Thymus (tissue), 11 donors: ENCODE measurements around the gene HSD17B3. TPM values are rescaled to one million over a fixed set of nuclear protein-coding genes. Genes with fewer than 3 reads are reported as not detected.
"Not testable (repeated sequence)": the region's sequence is repeated elsewhere in the genome, so short reads cannot be mapped to it uniquely, and the experiment has no call there.

Source experiments
- DNase-seq, 9 donors: peaks; one replicate each; pipeline ENCODE4 v3.0.0-alpha.2; 2013; ENCODE audit warnings: low spot score in 9 of 9, low read depth in 6 of 9, missing footprints in 1 of 9
- H3K27ac ChIP-seq, 2 donors: one replicate each; pipeline ENCODE4 v1.5.1; 2013; ENCODE audit warnings: control low read depth in 1 of 2, low read depth in 1 of 2, low read length in 1 of 2, mild to moderate bottlenecking in 1 of 2, moderate library complexity in 1 of 2
- H3K27me3 ChIP-seq, 2 donors: one replicate each; pipeline ENCODE4 v1.5.1; 2013; ENCODE audit warnings: low read length in 1 of 2; ENCODE audit not compliant: control insufficient read depth in 2 of 2, insufficient read depth in 1 of 2
- H3K36me3 ChIP-seq, 2 donors: one replicate each; pipeline ENCODE4 v1.5.1; 2013; ENCODE audit warnings: low read length in 1 of 2, mild to moderate bottlenecking in 1 of 2, moderate library complexity in 1 of 2; ENCODE audit not compliant: control insufficient read depth in 2 of 2, insufficient read depth in 2 of 2
- H3K4me1 ChIP-seq, 2 donors: one replicate each; pipeline ENCODE4 v1.5.1; 2013; ENCODE audit warnings: low read length in 2 of 2; ENCODE audit not compliant: control insufficient read depth in 2 of 2, insufficient read depth in 2 of 2
- H3K4me3 ChIP-seq, 2 donors: one replicate each; pipeline ENCODE4 v1.5.1; 2013; ENCODE audit warnings: low read length in 2 of 2, control low read depth in 1 of 2, mild to moderate bottlenecking in 1 of 2
- H3K9me3 ChIP-seq, 2 donors: one replicate each; pipeline ENCODE4 v1.5.1; 2013; ENCODE audit warnings: low read length in 1 of 2, mild to moderate bottlenecking in 1 of 2; ENCODE audit not compliant: control insufficient read depth in 2 of 2, insufficient read depth in 1 of 2
- WGBS: extraction: QIAGEN DNeasy Blood & Tissue Kit; methylation state at CpG from one replicate; pipeline ENCODE4 v1.1.7; 2013; 5-methylcytosine and 5-hydroxymethylcytosine counted together
- polyA plus RNA-seq: library from polyadenylated mRNA; stranded (reverse); fragments of 200-250 nt; gene quantifications from one replicate; pipeline ENCODE4 v1.2.3, GENCODE V29; 2013
- total RNA-seq: library from RNA; stranded (reverse); fragments of 120-200 nt; gene quantifications from one replicate; pipeline ENCODE4 v1.2.4, GENCODE V29; 2013
- donor health status: healthy.

The HSD17B3 gene
- total and polyA plus RNA-seq, 2 donors: 0.28 to 8.4 TPM

DNA sequence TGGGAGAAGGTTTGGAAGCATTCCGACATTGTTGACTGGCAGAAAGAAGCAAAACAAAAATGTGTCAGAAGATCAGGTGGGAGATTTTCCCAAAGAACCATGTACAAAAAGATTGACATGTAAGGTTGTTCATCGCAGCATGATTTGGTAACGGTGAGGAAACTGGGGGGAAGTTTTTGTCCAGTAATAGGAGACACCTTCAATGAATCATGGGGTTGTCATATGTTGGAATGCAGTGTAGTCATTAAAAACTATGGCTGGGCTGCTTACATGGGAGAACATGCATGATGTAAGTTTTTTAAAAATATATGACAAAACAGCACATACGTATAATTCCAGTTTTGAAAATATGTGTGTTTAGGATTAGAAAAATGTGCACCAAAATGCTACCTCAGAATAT, 50.5 kb downstream of the HSD17B3 start:
- no peak for DNase-seq
- WGBS: 97% methylated on average over 4 of the region's 4 CpGs

DNA sequence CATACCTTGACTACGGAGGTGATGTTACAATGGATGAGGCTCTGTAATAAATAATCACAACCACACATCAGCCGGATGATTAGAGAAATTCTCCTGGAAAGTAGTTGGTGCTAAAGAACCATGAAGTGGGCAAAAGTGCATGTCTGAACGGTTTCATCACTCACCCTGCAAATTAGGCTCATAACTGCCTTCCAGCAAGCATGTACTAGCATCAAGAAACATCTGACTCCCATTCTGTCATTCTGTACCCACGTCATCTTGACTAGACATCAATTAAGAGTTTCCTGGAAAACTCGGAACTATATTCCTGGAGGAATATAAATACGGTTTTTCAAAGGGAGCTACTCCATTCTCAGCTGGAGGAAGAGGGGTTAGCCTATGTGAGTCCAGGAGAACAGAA, 52.2 kb downstream of the HSD17B3 start:
- peaks cover 0 to 4% of the 10 kb centered on the region in 2 donors for H3K27me3 ChIP-seq
- no peak overlapping the region for H3K4me3 ChIP-seq
- H3K4me1 ChIP-seq: no peaks in the 10 kb centered on the region
- H3K36me3 ChIP-seq: no peaks in the 10 kb centered on the region
- no peak overlapping the region for H3K27ac ChIP-seq
- no peak for DNase-seq
- WGBS: 91% methylated on average over 6 of the region's 6 CpGs
- H3K9me3 ChIP-seq: no peaks in the 10 kb centered on the region

More for the DNA sequence above, 50.5 kb downstream of the HSD17B3 start:
- no peaks in the 10 kb centered on the region for H3K9me3 ChIP-seq
- no peak overlapping the region for H3K4me3 ChIP-seq
- no peaks in the 10 kb centered on the region for H3K4me1 ChIP-seq
- H3K36me3 ChIP-seq: no peaks in the 10 kb centered on the region
- H3K27ac ChIP-seq: no peak overlapping the region
- peaks cover 0 to 2% of the 10 kb centered on the region in 2 donors for H3K27me3 ChIP-seq

DNA sequence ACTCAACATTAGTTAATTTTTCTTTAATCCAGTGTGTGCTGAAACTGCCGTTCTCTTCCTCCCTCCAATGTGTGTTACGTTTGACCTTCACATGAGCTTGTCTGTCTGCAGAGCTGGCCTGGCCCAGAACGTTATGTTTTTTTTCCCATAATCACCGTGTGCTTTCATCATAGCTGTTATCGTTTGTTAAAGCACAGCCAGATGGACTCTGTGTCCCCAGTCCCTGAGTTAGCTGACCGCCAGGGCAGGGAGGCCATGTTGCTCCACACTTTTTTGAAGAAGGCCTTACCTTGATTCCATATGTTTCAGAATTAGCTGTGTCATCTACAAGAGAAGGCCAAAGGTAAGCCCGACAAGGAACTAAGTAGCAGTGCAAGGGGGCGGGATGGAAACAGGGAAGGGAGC, 55.7 kb downstream of the HSD17B3 start:
- no peak for DNase-seq
- peaks cover 0 to 18% of the 10 kb centered on the region in 2 donors for H3K27me3 ChIP-seq
- no peaks in the 10 kb centered on the region for H3K4me1 ChIP-seq
- no peak overlapping the region for H3K4me3 ChIP-seq
- no peaks in the 10 kb centered on the region for H3K36me3 ChIP-seq
- 95% methylated on average over 8 of the region's 8 CpGs for WGBS
- H3K27ac ChIP-seq: no peak overlapping the region
- H3K9me3 ChIP-seq: no peaks in the 10 kb centered on the region

DNA sequence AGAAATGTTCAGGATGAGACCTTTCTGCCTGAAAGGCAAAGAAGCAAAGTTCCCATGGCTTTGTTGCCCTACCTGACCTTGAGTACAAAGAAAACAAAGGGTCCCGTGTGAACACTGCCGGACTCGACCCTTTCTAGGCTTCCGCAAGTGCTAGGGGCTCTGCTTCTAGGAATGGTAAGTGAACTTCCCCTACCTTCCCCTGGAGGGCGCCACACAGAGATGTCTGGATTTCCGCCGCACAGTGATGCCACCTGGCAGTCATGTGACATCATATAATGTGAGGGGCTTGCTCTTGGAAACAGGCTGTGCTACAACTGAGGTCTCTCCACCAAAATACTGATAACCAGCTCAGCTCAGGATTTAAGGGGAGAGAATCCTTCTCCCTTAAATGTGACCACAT, 56.6 kb downstream of the HSD17B3 start:
- no peak for DNase-seq
- Histone ChIP-seq H3K9me3 (no peaks in the 10 kb centered on the region), H3K27me3 (peaks cover 0 to 22% of the 10 kb centered on the region in 2 donors), H3K36me3 (no peaks in the 10 kb centered on the region), H3K27ac (no peak overlapping the region), H3K4me1 (no peaks in the 10 kb centered on the region), H3K4me3 (no peak overlapping the region)
- WGBS: 85% methylated on average over 7 of the region's 7 CpGs

DNA sequence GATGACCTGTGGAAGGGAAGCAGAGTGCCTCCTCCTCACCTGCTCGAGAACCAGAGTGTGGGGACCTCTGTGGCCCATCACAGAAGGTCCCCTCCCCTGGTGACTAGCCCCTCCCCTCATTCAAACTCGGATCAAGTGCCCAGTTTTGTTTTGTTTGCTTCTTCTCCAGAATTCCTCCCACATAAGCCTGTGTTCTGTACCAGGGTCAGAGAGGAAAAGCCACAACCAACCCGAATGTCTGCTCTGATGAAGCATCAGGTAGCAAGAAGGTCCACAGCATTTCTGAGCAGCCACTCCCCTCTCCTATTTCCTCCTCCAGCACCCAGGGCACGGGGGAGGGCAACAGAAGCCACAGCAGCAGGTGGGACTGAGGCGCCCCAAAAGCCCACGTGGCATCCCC, 58.2 kb downstream of the HSD17B3 start:
- H3K4me3 ChIP-seq: no peak overlapping the region
- H3K27me3 ChIP-seq: peaks cover 0 to 28% of the 10 kb centered on the region in 2 donors
- DNase-seq: no peak
- no peak overlapping the region for H3K27ac ChIP-seq
- H3K36me3 ChIP-seq: no peaks in the 10 kb centered on the region
- no peaks in the 10 kb centered on the region for H3K9me3 ChIP-seq
- no peaks in the 10 kb centered on the region for H3K4me1 ChIP-seq
- WGBS: 78% methylated on average over 6 of the region's 6 CpGs

DNA sequence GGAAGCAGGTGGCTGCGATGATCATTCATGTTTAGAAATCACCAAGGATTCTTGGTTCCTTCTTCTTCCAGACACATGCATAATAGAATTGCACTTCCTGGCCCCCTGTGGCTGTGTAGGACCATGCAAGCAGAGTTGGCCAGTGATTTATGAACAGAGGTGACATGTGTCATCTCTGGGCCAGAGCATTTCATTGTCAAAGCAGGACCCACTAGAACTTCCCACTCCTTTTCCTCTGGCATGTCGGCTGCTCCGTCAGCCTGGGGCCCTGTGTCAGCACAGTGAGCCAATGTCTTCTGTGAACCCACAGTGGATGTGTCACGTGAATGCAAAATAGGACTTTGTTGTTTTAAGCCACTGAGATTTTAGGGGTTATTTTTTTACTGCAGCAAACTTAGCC, 59.2 kb downstream of the HSD17B3 start:
- Histone ChIP-seq H3K4me1 (no peaks in the 10 kb centered on the region), H3K27ac (no peak overlapping the region), H3K9me3 (no peaks in the 10 kb centered on the region), H3K4me3 (no peak overlapping the region), H3K27me3 (peaks cover 0 to 31% of the 10 kb centered on the region in 2 donors), H3K36me3 (no peaks in the 10 kb centered on the region)
- no peak for DNase-seq
- WGBS: 60% methylated on average over 4 of the region's 4 CpGs

DNA sequence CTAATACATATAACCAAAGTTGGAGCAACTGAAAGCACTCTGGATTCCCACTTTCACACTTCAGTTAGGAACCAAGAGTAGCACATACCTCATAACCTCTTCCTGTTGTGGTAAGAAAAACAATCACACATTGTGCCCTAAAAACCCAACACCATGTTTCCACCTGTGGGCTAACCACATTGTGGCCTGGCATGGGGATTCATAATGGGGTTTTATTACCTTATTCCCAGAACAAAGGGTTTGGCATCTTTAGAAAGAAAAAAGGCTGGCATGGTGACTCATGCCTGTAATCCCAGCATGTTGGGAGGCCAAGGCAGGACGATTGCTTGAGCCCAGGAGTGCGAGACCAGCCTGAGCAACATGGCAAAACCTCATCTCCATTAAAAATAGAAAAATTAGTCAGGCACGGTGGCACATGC, 60.6 kb downstream of the HSD17B3 start:
- 39% methylated on average over 3 of the region's 3 CpGs for WGBS
- Histone ChIP-seq H3K36me3 (no peaks in the 10 kb centered on the region), H3K27ac (no peak overlapping the region), H3K9me3 (no peaks in the 10 kb centered on the region), H3K27me3 (peaks cover 0 to 38% of the 10 kb centered on the region in 2 donors), H3K4me1 (no peaks in the 10 kb centered on the region), H3K4me3 (no peak overlapping the region)
- DNase-seq: peak in 1 of 9 donors; percentile 29

DNA sequence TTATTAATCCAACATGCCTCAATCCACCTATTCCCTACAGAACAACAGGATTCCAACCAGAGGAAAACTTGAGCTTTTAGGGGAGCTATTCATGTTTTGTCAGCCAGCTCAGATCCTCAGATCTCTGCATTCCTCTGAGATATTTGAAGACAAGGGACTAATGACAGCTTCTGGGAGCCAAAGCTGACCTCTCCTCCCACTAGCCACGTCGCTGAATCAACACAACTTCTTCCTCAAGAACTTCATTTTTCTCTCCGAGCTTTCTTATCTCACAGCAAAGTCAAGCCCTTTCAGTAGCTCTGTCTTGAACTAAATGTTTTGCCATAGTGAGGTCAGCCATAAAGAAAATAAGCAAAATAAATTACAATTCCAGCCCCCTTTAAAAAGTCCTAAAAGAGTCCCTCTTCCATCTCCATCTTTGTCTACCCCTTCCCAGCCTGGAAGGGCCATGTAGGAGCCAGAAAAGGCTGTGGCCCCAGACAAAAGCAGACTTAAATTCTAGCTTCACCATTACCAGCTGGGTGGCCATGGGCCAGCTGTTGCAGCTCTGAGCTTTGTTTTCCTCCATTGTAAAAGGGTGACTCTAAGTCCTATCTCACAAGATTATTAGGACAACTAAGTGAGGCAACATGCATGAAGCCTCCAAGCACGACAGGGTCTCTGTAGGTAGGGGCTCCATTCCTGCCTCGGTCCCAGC, 65.0 kb downstream of the HSD17B3 start:
- Histone ChIP-seq H3K27ac (no peak overlapping the region), H3K4me3 (no peak overlapping the region), H3K9me3 (no peaks in the 10 kb centered on the region), H3K4me1 (no peaks in the 10 kb centered on the region), H3K36me3 (no peaks in the 10 kb centered on the region), H3K27me3 (peaks cover 0 to 28% of the 10 kb centered on the region in 2 donors)
- WGBS: 94% methylated on average over 5 of the region's 5 CpGs
- no peak for DNase-seq

DNA sequence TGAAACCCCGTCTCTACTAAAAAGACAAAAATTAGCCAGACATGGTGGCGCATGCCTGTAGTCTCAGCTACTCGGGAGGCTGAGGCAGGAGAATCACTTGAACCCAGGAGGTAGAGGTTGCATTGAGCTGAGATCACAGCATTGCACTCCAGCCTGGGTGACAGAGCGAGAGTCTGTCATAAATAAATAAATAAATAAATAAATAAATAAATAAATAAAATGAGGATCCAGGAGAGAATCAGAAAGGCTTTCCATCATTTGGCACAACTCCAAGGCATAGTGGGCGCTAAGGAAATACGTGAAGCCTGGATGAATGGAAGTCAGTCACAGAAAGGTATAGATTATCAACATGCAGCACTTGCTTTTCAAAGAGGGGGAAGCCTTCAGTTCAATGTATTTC, 65.6 kb downstream of the HSD17B3 start:
- 95% methylated on average over 6 of the region's 6 CpGs for WGBS
- peaks cover 0 to 28% of the 10 kb centered on the region in 2 donors for H3K27me3 ChIP-seq
- not testable (repeated sequence) for H3K36me3 ChIP-seq, H3K9me3 ChIP-seq, H3K27ac ChIP-seq, DNase-seq, H3K4me3 ChIP-seq, H3K4me1 ChIP-seq
